ENCODE data around the gene PLXDC1. TPM values are rescaled to one million over a fixed set of nuclear protein-coding genes. Genes with fewer than 3 reads are reported as not detected.

Gene PLXDC1
- total and polyA plus RNA-seq, 2 of the 8 experiments (the other 6 are each of a cell fraction or from before 2014, with no cell fraction given) = 4.1 to 14.6 TPM

DNA sequence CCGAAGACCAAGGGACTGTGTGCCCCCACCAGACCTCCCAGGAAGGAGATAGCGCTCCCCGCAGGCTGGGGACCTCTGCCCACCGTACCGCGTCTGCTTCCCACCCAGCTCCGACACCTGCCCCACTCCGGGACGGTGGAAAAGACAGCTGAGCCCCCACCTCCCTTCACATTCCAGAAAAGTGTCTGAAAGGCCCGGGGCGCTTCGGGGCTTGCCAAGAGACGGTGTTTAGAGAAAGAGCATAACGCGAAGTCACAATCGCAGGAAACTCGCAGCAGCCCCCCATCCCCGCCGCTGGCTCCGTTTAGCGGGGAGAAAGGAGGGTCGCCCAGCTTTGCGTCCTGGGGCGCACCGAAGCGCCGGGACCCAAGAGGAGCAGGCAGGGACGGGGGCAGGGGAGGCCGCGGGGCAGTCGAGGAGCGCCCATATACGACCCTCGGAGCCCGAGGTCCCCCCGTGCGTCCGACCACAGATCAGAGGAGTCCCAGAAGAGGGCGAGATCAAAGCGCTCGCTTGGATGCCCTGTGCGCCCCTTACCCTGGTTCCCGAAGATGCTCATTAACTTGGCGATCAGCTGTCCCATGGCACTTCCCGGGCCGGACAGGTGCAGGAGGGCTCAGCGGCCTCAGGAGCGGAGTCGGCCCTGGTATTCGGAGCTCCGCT is 13.9 kb upstream of the PLXDC1 start:
- Histone ChIP-seq H3K4me2 (ENCODE audit: insufficient read depth in 1 of 2, low read depth in 2 of 2, low read length in 2 of 2) (peak overlapping the region; percentile 95 to 96), H3K14ac (ENCODE audit: insufficient read length) (no peak overlapping the region), H3K27me3 (replicated peaks in 1 of 4; ENCODE audit: control insufficient read depth in 3 of 4, extremely low read depth in 1 of 4, insufficient read depth in 3 of 4, low read length in 3 of 4) (peaks cover 14 to 31% (median 25%) of the 10 kb centered on the region in 4 experiments), H3K79me2 (ENCODE audit: control insufficient read depth in 1 of 2, insufficient read depth in 2 of 2, low read length in 2 of 2) (no peaks in the 10 kb centered on the region), H4K5ac (ENCODE audit: insufficient read length, low read depth, low read length) (no peak overlapping the region), H3K23me2 (ENCODE audit: low read depth, low read length) (peaks cover 12% of the 10 kb centered on the region; the same call in 1 of the 2 replicates), H3K36me3 (ENCODE audit: control insufficient read depth in 2 of 4, insufficient read depth in 4 of 4, low read length in 3 of 4) (no peaks in the 10 kb centered on the region), H2BK5ac (ENCODE audit: low read depth, low read length) (no peak overlapping the region), H2BK12ac (ENCODE audit: low read depth, low read length) (no peak overlapping the region), H2AFZ (ENCODE audit: low read length) (peak overlapping the region; percentile 96), H4K8ac (ENCODE audit: extremely low read depth, insufficient read depth, low read length) (peak overlapping the region; percentile 39), H4K20me1 (replicated peaks in 1 of 2; ENCODE audit: control insufficient read depth in 1 of 2, insufficient read depth in 2 of 2, low read length in 2 of 2) (no peaks in the 10 kb centered on the region), H3K4ac (replicated peaks; ENCODE audit: insufficient read length, low read depth, low read length) (no peak overlapping the region), H3K9me3 (ENCODE audit: insufficient read depth in 2 of 2, low read depth in 1 of 2, low read length in 1 of 2) (no peaks in the 10 kb centered on the region), H2BK120ac (replicated peaks; ENCODE audit: low read depth, low read length) (no peak overlapping the region), H3K79me1 (ENCODE audit: low read depth, low read length) (no peaks in the 10 kb centered on the region), H3K4me3 (ENCODE audit: extremely low read depth in 1 of 4, insufficient read depth in 2 of 4, low read depth in 3 of 4, low read length in 4 of 4) (peak overlapping the region; percentile 58 to 84 (median 77)), H2BK15ac (ENCODE audit: low read length) (no peak overlapping the region), H3K27ac (ENCODE audit: low read depth, low read length) (no peak overlapping the region), H3K18ac (ENCODE audit: extremely low read depth, low read length) (peak overlapping the region; percentile 44; the same call in 1 of the 2 replicates), H4K91ac (replicated peaks; ENCODE audit: insufficient read length, low read length) (no peak overlapping the region), H2BK20ac (ENCODE audit: low read length) (no peak overlapping the region), H3K56ac (replicated peaks; ENCODE audit: insufficient read length, low read depth, low read length) (no peak overlapping the region), H3K9ac (replicated peaks in 1 of 4; ENCODE audit: extremely low read depth in 1 of 4, low read depth in 3 of 4, low read length in 3 of 4) (no peak overlapping the region; a peak in 1 of 7 replicates), H3K4me1 (replicated peaks in 1 of 4; ENCODE audit: control insufficient read depth in 3 of 4, insufficient read depth in 4 of 4, low read length in 3 of 4) (peaks cover 0 to 8% (median 6%) of the 10 kb centered on the region in 4 experiments; a peak in 5 of 7 replicates), H3K23ac (ENCODE audit: insufficient read length) (no peak overlapping the region), H2AK5ac (ENCODE audit: low read depth, low read length) (no peak overlapping the region)
- peak in 1 of 2 experiments; percentile 77 for DNase-seq (ENCODE audit: low read depth in 1 of 2, low spot score in 2 of 2)
- CTCF ChIA-PET (ENCODE audit: partially characterized antibody) = interaction anchor here (0.6 to 10.8 kb wide), 45 partner anchors 10 to 666 kb away, joined by 3 to 151 read pairs (median 4); partner anchors contain the start of genes LASP1NB, PLXDC1 and RPL19
- POLR2A ChIA-PET (ENCODE audit: partially characterized antibody) = interaction anchor here (0.7 to 3.9 kb wide), 9 partner anchors 9 to 194 kb away, joined by 3 to 35 read pairs (median 3); partner anchors contain the start of gene RPL19
- no peak for FAIRE-seq
- 2% methylated on average over 43 of the region's 51 CpGs; no CpG with 5 or more reads in 1 of the 2 experiments for WGBS, 2 experiments (ENCODE audit: extremely low coverage in 1 of 2, insufficient coverage in 1 of 2, insufficient read length in 1 of 2, insufficient replicate concordance in 2 of 2, low coverage in 1 of 2, low lambda C conversion rate in 2 of 2, missing lambda C conversion rate in 1 of 2)
- TF ChIP-seq MAFK (IDR thresholded peaks at IDR 0.05; ENCODE audit: low read depth, low read length) (no peak), POU5F1 (IDR thresholded peaks at IDR 0.05; ENCODE audit: low read depth, low read length) (no peak), JUND (IDR thresholded peaks at IDR 0.05; ENCODE audit: low read length) (no peak), SIN3A (conservative IDR thresholded peaks at IDR 0.05 in 1 of 2, IDR thresholded peaks at IDR 0.05 in 1 of 2; ENCODE audit: low read depth in 1 of 2, low read length in 2 of 2) (peak in 1 of 2 experiments; percentile 51; a peak in 1 of 4 replicates), BCL11A (IDR thresholded peaks at IDR 0.05; ENCODE audit: low read depth in 2 of 2, low read length in 2 of 2) (no peak), SIX5 (IDR thresholded peaks at IDR 0.05; ENCODE audit: low read depth, low read length) (no peak), EZH2 (IDR thresholded peaks at IDR 0.05; ENCODE audit: low read depth, low read length, severe bottlenecking) (peak; percentile 65), SIRT6 (IDR thresholded peaks at IDR 0.05; ENCODE audit: low read length) (no peak), KDM4A (IDR thresholded peaks at IDR 0.05; ENCODE audit: low read depth, low read length, severe bottlenecking) (peak; percentile 79), HDAC2 (IDR thresholded peaks at IDR 0.05; ENCODE audit: borderline replicate concordance in 1 of 2, low read depth in 2 of 2, low read length in 2 of 2) (no peak), SUZ12 (IDR thresholded peaks at IDR 0.05; ENCODE audit: low read length) (peak; percentile 71), ZNF274 (IDR thresholded peaks at IDR 0.05; ENCODE audit: borderline replicate concordance, extremely low read depth, low read length) (no peak)

All from H1 (cell line).